AG20443 (cell line): ENCODE measurements around the gene RTTN.

Experiments used
- DNase-seq: peaks from one replicate; pipeline ENCODE4 v3.0.0; 2012; ENCODE audit warnings: low spot score, mixed read lengths

RTTN gene

DNA sequence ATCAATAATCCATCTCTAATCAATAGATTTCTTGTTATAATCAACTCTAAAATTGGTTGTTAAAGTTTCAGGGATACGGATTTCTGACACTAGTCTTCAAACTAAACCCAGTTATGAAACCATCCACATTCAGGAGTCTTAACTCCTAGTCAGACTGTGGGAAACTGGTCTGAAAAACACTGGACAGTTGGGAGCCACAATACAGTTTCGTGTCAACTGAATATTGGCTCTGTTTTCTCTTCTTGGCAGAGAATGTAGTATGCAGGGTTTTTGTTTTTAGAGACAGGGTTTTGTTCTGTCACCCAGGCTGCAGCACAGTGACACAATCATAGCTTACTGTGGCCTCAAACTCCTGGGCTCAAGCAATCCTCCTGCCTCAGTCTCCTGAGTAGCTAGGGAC lies 123.1 kb downstream of the RTTN start:
- DNase-seq = no peak

GRCh38 chr18:70078106-70078505 lies 127.4 kb downstream of the RTTN start:
- no peak for DNase-seq

GRCh38 chr18:70075906-70076305 lies 129.6 kb downstream of the RTTN start:
- no peak for DNase-seq

DNA sequence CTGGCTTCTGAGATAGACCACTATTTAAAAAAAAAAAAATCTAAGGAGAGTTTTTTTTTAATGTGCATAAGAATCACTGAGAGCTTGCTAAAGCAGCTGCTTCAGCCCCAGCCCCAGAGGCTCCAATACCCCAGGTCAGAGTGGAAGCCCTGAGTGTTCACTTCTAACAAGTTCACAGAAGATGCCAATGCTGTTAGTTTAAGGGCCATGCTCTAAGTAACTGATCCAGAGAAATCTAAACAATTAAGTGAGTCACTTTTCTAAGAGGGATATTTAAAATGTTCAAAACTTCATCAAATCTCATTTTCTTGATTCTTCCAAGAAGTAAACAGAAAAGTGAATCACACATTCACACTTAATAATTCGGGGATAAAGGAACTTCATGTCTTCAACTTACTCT lies 131.4 kb downstream of the RTTN start:
- no peak for DNase-seq

GRCh38 chr18:70073432-70073831 lies 132.1 kb downstream of the RTTN start:
- no peak for DNase-seq

DNA sequence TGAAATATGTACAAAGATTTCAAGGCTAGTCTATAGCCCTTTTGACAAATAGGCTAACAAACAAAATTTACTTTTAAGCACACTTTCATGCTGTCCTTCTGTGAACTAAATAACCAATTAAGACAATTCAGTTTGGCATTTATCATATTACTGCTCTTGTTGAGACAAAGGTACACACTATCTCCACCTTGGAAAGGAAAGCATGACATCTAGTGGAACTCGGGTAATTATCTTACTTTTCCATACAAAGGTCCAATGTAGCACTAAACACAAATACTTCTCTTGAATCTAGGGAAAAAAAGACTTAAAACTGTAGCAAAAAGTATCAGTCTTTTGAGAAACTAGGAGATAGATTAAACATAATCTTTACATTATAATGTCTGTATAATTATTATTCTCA lies 132.8 kb downstream of the RTTN start:
- DNase-seq = peak; percentile 9

GRCh38 chr18:70069965-70070364 lies 135.5 kb downstream of the RTTN start:
- DNase-seq = no peak

GRCh38 chr18:70069382-70069781 lies 136.1 kb downstream of the RTTN start:
- no peak for DNase-seq

DNA sequence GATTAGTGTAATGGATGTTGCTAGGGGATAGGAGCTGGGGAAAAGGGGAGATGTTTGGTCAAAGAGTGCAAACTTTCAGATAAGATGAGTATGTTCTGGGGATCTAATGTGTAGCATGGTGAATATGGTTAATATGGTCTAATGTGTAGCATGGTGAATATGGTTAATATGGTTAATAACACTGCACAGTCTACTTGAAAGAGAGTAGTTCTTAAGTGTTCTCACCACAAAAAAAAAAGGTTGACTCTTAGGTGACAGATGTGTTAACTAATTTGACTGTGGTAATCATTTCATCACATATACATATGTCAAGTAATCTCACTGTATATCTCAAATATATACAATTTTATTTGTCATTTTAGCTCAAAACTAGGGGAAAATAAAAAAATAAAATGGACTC lies 136.5 kb downstream of the RTTN start:
- no peak for DNase-seq

- DNase-seq = no peak
These were observed 145.8 kb downstream of the RTTN start for GRCh38 chr18:70059684-70060083.

DNA sequence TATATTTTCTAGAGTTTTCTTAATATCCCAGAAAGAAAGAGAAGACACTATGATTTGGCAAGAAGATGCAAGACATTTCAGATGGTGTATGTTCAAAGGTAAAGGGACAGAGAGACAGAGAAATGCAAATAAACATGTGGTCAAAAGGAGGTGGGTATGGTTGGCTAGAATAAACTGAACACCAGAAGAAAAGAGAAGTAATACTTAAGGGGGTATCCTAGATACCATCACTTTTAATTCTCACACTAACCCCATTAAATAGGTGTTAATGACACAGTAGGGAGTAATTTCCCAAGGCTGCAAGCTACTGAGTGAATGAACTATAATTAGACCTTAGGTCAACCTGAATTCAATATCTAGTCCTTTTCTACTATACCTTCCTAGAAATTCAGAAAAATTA lies 146.6 kb downstream of the RTTN start:
- DNase-seq = no peak

DNA sequence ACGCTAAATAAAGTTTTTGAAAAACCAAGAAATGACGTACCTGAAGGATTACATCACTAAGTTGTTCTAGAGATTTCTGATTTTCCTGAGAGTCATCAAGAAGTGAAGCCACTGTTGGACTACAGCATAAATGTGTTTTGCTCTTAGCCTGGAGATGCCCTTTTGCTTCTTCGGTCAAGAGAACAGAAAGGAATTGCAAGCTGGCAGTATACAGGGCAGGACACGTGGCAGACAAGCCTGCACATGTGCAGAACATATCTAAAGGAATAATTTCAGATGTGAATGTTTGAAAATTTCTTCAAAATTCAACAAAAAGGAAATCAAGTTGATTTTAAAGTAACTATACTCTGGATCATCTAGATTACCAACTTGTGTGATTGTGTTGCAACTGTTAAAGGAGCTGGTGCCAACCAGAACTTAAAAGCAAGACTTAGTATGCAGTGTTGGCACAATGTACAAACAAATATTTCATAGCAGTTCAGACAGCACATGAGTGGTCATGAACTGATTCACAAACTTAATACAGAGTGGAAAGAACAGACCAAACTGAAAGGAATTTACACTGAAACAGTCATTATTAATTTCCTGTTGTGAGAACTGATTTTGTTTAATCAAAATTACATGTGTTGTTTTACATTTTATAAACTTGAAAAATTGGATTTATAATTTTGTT lies 157.4 kb downstream of the RTTN start:
- peak; percentile 35 for DNase-seq

DNA sequence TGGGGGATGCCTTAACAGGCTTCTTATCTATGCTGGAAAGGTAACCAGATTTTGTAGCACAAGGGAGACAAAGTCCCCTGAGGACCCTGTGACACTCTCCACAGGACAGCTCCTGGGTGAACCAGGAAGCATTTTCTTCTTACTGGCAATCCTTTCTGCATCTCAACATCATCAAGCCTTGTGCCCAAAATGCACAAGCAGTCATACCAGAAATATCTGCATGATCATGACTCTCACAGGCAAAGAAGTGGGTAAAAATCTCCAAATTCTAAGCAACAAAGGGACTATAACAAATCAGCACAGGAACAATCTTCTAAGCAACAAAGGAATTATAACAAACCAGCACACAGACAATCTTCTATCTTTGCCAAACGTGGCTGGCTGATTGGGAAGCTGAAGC lies 158.7 kb downstream of the RTTN start:
- DNase-seq = peak; percentile 13

DNA sequence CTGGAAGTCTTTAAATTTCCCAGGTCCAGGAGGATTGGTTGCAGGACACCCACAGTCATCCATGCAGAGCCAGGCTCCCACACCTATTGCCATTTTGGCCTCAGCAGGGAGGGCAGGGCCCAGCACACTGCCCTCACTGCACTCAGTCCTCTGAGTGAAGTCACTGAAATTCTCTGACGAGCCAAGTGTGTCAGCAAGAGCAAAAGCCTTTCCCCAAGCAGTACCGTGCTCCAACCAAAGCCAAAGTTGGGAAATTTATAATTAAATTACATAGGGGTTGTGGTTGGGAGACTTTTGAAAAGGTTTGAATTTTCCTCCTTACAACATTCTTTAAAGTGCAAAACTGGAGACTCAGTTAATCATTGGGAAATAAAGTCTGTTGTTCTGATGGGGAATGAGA lies 159.3 kb downstream of the RTTN start:
- DNase-seq = peak; percentile 61

DNA sequence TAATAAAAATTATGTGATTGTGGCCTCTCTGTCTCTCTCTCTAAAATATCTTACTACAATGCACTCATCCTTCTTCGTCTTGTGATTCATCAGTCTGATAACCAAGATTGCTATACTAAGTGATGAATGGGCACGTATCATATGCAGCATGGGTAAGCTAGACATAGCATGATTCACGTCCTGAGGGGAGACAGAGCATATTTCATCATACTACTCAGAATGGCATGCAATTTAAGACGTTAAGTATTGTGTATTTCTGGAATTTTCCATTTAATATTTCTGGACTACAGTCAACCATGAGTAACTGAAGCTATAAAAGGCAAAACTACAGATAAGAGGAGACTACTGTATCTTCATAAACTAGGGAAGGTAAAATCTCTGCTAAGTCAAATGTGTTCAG lies 160.9 kb downstream of the RTTN start:
- peak; percentile 79 for DNase-seq

GRCh38 chr18:70041459-70042050 lies 163.9 kb downstream of the RTTN start:
- DNase-seq = no peak

DNA sequence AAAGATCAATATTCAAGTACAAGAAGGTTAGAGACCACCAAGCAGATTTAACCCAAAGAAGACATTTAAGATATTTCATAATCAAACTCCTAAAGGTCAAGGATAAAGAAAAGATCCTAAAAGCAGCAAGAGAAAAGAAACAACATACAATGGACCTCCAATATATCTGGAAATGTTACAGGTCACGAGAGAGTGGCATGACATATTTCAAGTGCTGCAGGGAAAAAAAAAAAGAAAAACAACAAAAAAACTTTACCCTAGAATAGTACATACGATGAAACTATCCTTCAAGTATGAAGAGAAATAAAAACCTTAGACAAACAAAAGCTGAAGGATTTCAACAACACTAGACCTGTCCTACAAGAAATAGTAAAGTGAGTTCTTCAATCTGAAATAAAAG lies 166.3 kb downstream of the RTTN start:
- no peak for DNase-seq

- DNase-seq = no peak
These were observed 167.9 kb downstream of the RTTN start for GRCh38 chr18:70037431-70038061.

GRCh38 chr18:70036771-70037347 lies 168.6 kb downstream of the RTTN start:
- no peak for DNase-seq

DNA sequence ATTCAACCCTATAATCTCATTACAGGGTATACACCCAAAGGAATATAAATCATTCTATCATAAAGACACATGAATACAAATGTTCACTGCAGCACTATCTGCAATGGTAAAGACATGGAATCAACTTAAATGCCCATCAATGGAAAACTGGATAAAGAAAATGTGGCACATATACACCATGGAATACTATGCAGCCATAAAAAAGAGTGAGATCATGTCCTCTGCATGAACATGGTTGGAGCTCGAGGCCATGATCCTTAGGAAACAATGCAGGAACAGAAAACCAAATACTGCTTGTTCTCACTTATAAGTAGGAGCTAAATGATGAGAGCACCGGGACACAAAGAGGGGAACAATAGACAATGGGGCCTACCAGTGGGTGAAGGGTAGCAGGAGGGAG lies 169.3 kb downstream of the RTTN start:
- DNase-seq = no peak

GRCh38 chr18:70031221-70031620 lies 174.3 kb downstream of the RTTN start:
- DNase-seq = no peak

GRCh38 chr18:70030728-70031127 lies 174.8 kb downstream of the RTTN start:
- no peak for DNase-seq

DNA sequence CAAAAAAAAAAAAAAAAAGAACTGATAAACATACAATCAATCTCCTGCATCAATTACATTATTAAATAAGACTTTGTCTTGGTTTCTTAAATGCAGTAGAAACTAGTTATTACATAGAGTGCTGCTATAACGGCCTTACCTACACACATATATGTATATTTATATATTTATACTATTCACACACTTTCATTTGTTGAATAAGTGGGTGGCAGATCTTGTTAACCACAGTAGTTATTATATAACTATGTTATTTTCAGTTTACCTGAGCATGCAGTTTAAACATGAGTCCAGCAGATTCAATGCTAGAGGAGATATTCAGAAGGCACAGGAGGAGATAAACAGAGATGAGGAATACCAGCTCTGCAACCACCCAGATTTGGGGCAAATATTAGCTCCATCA lies 176.3 kb downstream of the RTTN start:
- no peak for DNase-seq
